MCF 10A (cell line): ENCODE measurements around the gene RTN4R. TPM values are rescaled to one million over a fixed set of nuclear protein-coding genes. Genes with fewer than 3 reads are reported as not detected.
"Not testable (repeated sequence)": the region's sequence is repeated elsewhere in the genome, so short reads cannot be mapped to it uniquely, and the experiment has no call there.

Experiments
- BruUV-seq: library from RNA; stranded (reverse); fragments of 400-500 nt; replicated peaks from 2 replicates; lab custom pipeline; 2021; lab: Mats Ljungman, UMichigan
- CTCF ChIA-PET: fragments of 300-600 bp; sonication (Branson Sonifier 250); formaldehyde crosslinking; extraction: SDS; loops from one replicate; lab custom pipeline; 2021; ENCODE audit warnings: antibody characterized with exemption, inconsistent platforms; lab: Yijun Ruan, JAX
- POLR2A ChIA-PET: fragments of 300-600, 350-650 bp; sonication (Branson Sonifier 250); formaldehyde crosslinking; extraction: SDS; loops from one replicate; lab custom pipeline; 2020; ENCODE audit warnings: antibody characterized with exemption, inconsistent platforms; lab: Yijun Ruan, JAX
- DNase-seq: peaks from one replicate; pipeline ENCODE4 v3.0.0-alpha.2; 2018; ENCODE audit not compliant: unreplicated experiment
- H3K27ac Mint-ChIP-seq: one replicate; pipeline ENCODE4 v1.8.0; 2022; ENCODE audit warnings: mild to moderate bottlenecking, low read depth, mixed read lengths; ENCODE audit not compliant: unreplicated experiment
- H3K27me3 Mint-ChIP-seq: one replicate; pipeline ENCODE4 v1.8.0; 2022; ENCODE audit warnings: mixed read lengths; ENCODE audit not compliant: insufficient read depth, unreplicated experiment
- H3K36me3 Mint-ChIP-seq: one replicate; pipeline ENCODE4 v1.8.0; 2022; ENCODE audit warnings: mild to moderate bottlenecking, moderate library complexity, mixed read lengths; ENCODE audit not compliant: insufficient read depth, unreplicated experiment
- H3K4me1 Mint-ChIP-seq: one replicate; pipeline ENCODE4 v1.8.0; 2022; ENCODE audit warnings: mixed read lengths; ENCODE audit not compliant: insufficient read depth, unreplicated experiment
- H3K4me3 Mint-ChIP-seq: one replicate; pipeline ENCODE4 v1.8.0; 2022; ENCODE audit warnings: mild to moderate bottlenecking, moderate library complexity, mixed read lengths; ENCODE audit not compliant: unreplicated experiment
- H3K9me3 Mint-ChIP-seq: one replicate; pipeline ENCODE4 v1.8.0; 2022; ENCODE audit warnings: mixed read lengths; ENCODE audit not compliant: unreplicated experiment
- intact Hi-C: fragments of 100-400 bp; cut with micrococcal nuclease; formaldehyde crosslinking; loops from 2 replicates; pipeline ENCODE4 v1.14.1; 2022
- total RNA-seq: library from RNA; stranded (reverse); gene quantifications from 2 replicates; pipeline ENCODE4 v1.2.3, GENCODE V29; 2022
- TF ChIP-seq, protein P1 (sequence below): fragments of 200-600 bp; IDR thresholded peaks from one replicate; pipeline ENCODE4 v1.8.0; 2022; ENCODE audit warnings: antibody characterized with exemption, mild to moderate bottlenecking; ENCODE audit not compliant: unreplicated experiment

RTN4R gene
- total RNA-seq, 1 experiment from 2014 or later = 2.7 TPM

DNA sequence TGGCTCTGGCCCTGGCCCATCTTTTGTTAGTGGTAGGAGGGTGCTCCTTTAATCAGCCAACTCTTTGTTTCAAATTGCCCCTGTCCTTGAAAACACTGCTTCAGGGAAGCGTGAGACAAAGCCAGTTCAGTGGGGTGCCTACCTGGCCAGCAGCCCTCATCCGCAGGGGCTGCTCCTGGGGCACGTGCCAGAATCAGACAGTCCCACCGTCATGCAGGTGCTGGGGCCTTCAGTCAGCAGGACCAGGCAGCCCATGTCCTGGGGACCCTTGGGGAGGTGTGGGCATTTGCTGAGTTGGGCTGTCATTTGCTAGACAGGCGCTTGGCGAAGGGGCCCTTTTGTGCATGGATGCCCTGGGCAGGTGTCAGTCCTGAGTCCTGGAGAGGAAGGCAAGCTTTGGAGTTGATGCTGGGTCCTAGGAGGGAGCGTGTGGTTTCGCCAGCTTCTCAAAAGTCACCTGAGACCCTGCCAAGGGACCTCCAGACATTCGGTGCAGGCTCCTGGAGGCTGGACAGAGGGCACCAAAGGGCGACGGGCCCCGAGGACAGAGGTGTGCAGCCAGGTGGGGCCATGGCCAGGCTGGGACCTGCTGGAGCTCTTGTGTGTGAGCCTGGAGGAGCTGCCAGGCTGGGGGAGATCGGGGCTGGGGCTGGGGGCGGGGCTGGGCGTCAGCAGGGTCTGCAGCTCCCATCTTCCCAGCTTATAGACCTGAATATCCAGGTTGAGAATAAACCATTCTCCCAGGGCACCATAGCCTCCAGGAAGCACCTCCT is 15.0 kb upstream of the RTN4R start:
- no TSS peak for BruUV-seq
- Mint-ChIP-seq H3K4me1 (no peaks in the 10 kb centered on the region), H3K4me3 (no peak overlapping the region), H3K27me3 (peaks cover 11% of the 10 kb centered on the region), H3K36me3 (no peaks in the 10 kb centered on the region), H3K9me3 (no peaks in the 10 kb centered on the region), H3K27ac (no peak overlapping the region)
- TF ChIP-seq, protein P1, sequence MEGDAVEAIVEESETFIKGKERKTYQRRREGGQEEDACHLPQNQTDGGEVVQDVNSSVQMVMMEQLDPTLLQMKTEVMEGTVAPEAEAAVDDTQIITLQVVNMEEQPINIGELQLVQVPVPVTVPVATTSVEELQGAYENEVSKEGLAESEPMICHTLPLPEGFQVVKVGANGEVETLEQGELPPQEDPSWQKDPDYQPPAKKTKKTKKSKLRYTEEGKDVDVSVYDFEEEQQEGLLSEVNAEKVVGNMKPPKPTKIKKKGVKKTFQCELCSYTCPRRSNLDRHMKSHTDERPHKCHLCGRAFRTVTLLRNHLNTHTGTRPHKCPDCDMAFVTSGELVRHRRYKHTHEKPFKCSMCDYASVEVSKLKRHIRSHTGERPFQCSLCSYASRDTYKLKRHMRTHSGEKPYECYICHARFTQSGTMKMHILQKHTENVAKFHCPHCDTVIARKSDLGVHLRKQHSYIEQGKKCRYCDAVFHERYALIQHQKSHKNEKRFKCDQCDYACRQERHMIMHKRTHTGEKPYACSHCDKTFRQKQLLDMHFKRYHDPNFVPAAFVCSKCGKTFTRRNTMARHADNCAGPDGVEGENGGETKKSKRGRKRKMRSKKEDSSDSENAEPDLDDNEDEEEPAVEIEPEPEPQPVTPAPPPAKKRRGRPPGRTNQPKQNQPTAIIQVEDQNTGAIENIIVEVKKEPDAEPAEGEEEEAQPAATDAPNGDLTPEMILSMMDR = no peak
- DNase-seq = no peak
- ChIA-PET POLR2A (interaction anchor here (1.6 kb wide), 1 partner anchor 128 kb away, joined by 4 read pairs; no protein-coding TSS in a partner anchor), CTCF (interaction anchor here (0.6 to 4.6 kb wide), 5 partner anchors 10 to 575 kb away, joined by 3 to 51 read pairs (median 3); no protein-coding TSS in a partner anchor)
- intact Hi-C loops = no loop called here

- no TSS peak for BruUV-seq
Measured at GRCh38 chr22:20281891-20282290, 13.8 kb upstream of the RTN4R start.

GRCh38 chr22:20281473-20281872 is 13.4 kb upstream of the RTN4R start:
- DNase-seq, H3K4me1 Mint-ChIP-seq, CTCF ChIA-PET, BruUV-seq, H3K27ac Mint-ChIP-seq, intact Hi-C loops, H3K9me3 Mint-ChIP-seq, H3K36me3 Mint-ChIP-seq, H3K4me3 Mint-ChIP-seq: not testable (repeated sequence)
- POLR2A ChIA-PET = interaction anchor here (1.6 kb wide), 1 partner anchor 127 kb away, joined by 4 read pairs; no protein-coding TSS in a partner anchor
- H3K27me3 Mint-ChIP-seq = peaks cover 11% of the 10 kb centered on the region

More at GRCh38 chr22:20281891-20282290, 13.8 kb upstream of the RTN4R start:
- no peaks in the 10 kb centered on the region for H3K36me3 Mint-ChIP-seq
- ChIA-PET POLR2A (interaction anchor here (1.6 kb wide), 1 partner anchor 127 kb away, joined by 4 read pairs; no protein-coding TSS in a partner anchor), CTCF (interaction anchor here (0.6 to 4.6 kb wide), 2 partner anchors 51 to 127 kb away, joined by 3 to 51 read pairs; no protein-coding TSS in a partner anchor)
- H3K4me1 Mint-ChIP-seq = no peaks in the 10 kb centered on the region
- H3K27ac Mint-ChIP-seq = no peak overlapping the region
- no peak for DNase-seq
- no peaks in the 10 kb centered on the region for H3K9me3 Mint-ChIP-seq
- intact Hi-C loops = no loop called here
- H3K27me3 Mint-ChIP-seq = peaks cover 11% of the 10 kb centered on the region
- H3K4me3 Mint-ChIP-seq = no peak overlapping the region
- TF ChIP-seq, protein P1 = no peak

GRCh38 chr22:20280866-20281265 is 12.7 kb upstream of the RTN4R start:
- no peak overlapping the region for H3K27ac Mint-ChIP-seq
- no peaks in the 10 kb centered on the region for H3K36me3 Mint-ChIP-seq
- CTCF ChIA-PET = no interaction called here
- TF ChIP-seq, protein P1 = no peak
- H3K27me3 Mint-ChIP-seq = peaks cover 11% of the 10 kb centered on the region
- no TSS peak for BruUV-seq
- no peaks in the 10 kb centered on the region for H3K4me1 Mint-ChIP-seq
- H3K9me3 Mint-ChIP-seq = no peaks in the 10 kb centered on the region
- DNase-seq = no peak
- no peak overlapping the region for H3K4me3 Mint-ChIP-seq
- intact Hi-C loops = no loop called here
- POLR2A ChIA-PET = no interaction called here

DNA sequence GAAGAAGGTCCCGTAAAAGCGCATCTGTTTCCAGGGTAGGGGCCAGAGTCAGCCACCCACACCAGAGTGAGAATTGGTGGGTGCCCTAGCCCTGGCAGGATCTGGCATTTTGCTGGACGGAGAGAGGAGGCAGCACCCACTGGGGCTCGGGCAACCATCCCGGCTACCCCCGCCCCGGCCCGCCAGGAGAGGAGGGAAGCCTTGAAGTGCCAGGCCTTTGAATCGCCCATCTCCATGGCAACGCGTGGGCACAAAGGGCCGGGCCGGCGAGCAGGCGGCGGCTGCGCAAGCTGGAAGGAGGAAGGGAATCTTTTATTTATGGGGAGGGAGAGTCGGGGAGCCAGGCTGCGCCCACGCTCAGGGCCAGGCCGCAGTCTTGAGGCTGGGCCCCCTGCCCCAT is 12.0 kb upstream of the RTN4R start:
- H3K4me3 Mint-ChIP-seq, POLR2A ChIA-PET, H3K9me3 Mint-ChIP-seq, H3K27ac Mint-ChIP-seq, DNase-seq, H3K4me1 Mint-ChIP-seq, intact Hi-C loops, BruUV-seq, H3K36me3 Mint-ChIP-seq: not testable (repeated sequence)
- CTCF ChIA-PET = interaction anchor here (0.6 kb wide), 1 partner anchor 123 kb away, joined by 3 read pairs; no protein-coding TSS in a partner anchor
- peaks cover 11% of the 10 kb centered on the region for H3K27me3 Mint-ChIP-seq
